ENCODE measurements around the gene ALDH1B1.

Gene ALDH1B1

GRCh38 chr9:38442473-38443096 lies 50.1 kb downstream of the ALDH1B1 start:
- no peak for DNase-seq

GRCh38 chr9:38443181-38443580 lies 50.7 kb downstream of the ALDH1B1 start:
- DNase-seq, result no peak

- no peak for DNase-seq
These were observed 51.1 kb downstream of the ALDH1B1 start for GRCh38 chr9:38443597-38443996.

- DNase-seq, result no peak
These were observed 52.9 kb downstream of the ALDH1B1 start for GRCh38 chr9:38445154-38446043.

GRCh38 chr9:38447703-38448102 lies 55.2 kb downstream of the ALDH1B1 start:
- DNase-seq, result no peak

All from DMS 273 treated with DMSO at 0.1 percent for 48 hours (cell line).